Measurements from ENCODE around the gene FYB1. TPM values are rescaled to one million over a fixed set of nuclear protein-coding genes. Genes with fewer than 3 reads are reported as not detected.

Gene FYB1
- total RNA-seq, 2 experiments from 2014 or later: 82.8 to 83.0 TPM

- Mint-ChIP-seq H3K4me3 (peak overlapping the region; percentile 72), H3K9me3 (no peaks in the 10 kb centered on the region), H3K36me3 (ENCODE audit: low read depth) (peaks cover 19% of the 10 kb centered on the region), H3K4me1 (ENCODE audit: low read depth) (peaks cover 87% of the 10 kb centered on the region), H3K27me3 (no peaks in the 10 kb centered on the region), H3K27ac (peak overlapping the region; percentile 96)
- ATAC-seq (peak; percentile 18), DNase-seq (peak; percentile 41)
- POLR2A ChIA-PET: interaction anchor here (0.8 to 18.3 kb wide), 6 partner anchors 10 to 46 kb away, joined by 3 to 202 read pairs (median 6); no protein-coding TSS in a partner anchor
- CTCF ChIA-PET: interaction anchor here (0.7 to 3.5 kb wide), 6 partner anchors 10 to 92 kb away, joined by 3 to 25 read pairs (median 8); no protein-coding TSS in a partner anchor
- TF ChIP-seq, protein P1, sequence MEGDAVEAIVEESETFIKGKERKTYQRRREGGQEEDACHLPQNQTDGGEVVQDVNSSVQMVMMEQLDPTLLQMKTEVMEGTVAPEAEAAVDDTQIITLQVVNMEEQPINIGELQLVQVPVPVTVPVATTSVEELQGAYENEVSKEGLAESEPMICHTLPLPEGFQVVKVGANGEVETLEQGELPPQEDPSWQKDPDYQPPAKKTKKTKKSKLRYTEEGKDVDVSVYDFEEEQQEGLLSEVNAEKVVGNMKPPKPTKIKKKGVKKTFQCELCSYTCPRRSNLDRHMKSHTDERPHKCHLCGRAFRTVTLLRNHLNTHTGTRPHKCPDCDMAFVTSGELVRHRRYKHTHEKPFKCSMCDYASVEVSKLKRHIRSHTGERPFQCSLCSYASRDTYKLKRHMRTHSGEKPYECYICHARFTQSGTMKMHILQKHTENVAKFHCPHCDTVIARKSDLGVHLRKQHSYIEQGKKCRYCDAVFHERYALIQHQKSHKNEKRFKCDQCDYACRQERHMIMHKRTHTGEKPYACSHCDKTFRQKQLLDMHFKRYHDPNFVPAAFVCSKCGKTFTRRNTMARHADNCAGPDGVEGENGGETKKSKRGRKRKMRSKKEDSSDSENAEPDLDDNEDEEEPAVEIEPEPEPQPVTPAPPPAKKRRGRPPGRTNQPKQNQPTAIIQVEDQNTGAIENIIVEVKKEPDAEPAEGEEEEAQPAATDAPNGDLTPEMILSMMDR (IDR thresholded peaks at IDR 0.05): no peak
- intact Hi-C loops (cut with micrococcal nuclease): no loop called here
Measured at GRCh38 chr5:39191216-39191615, 28.1 kb downstream of the FYB1 start.

- Mint-ChIP-seq H3K9me3 (no peaks in the 10 kb centered on the region), H3K27me3 (no peaks in the 10 kb centered on the region), H3K27ac (peak overlapping the region; percentile 96), H3K4me1 (ENCODE audit: low read depth) (peaks cover 88% of the 10 kb centered on the region), H3K4me3 (peak overlapping the region; percentile 72), H3K36me3 (ENCODE audit: low read depth) (peaks cover 22% of the 10 kb centered on the region)
- TF ChIP-seq, protein P1 (IDR thresholded peaks at IDR 0.05): no peak
- DNase-seq (no peak), ATAC-seq (peak; percentile 8)
- ChIA-PET CTCF (interaction anchor here (0.7 to 3.5 kb wide), 11 partner anchors 11 to 93 kb away, joined by 3 to 25 read pairs (median 7); no protein-coding TSS in a partner anchor), POLR2A (interaction anchor here (0.8 to 18.3 kb wide), 12 partner anchors 8 to 45 kb away, joined by 3 to 202 read pairs (median 4); no protein-coding TSS in a partner anchor)
- intact Hi-C loops (cut with micrococcal nuclease): no loop called here
Measured at GRCh38 chr5:39190311-39191102, 28.9 kb downstream of the FYB1 start.

GRCh38 chr5:39189292-39189955 is 29.9 kb downstream of the FYB1 start:
- peaks cover 89% of the 10 kb centered on the region for H3K4me1 Mint-ChIP-seq (ENCODE audit: low read depth)
- H3K9me3 Mint-ChIP-seq: no peaks in the 10 kb centered on the region
- ATAC-seq: no peak
- H3K4me3 Mint-ChIP-seq: peak overlapping the region; percentile 72
- H3K27me3 Mint-ChIP-seq: no peaks in the 10 kb centered on the region
- TF ChIP-seq, protein P1 (IDR thresholded peaks at IDR 0.05): no peak
- POLR2A ChIA-PET: interaction anchor here (0.6 to 18.3 kb wide), 10 partner anchors 9 to 1466 kb away, joined by 3 to 202 read pairs (median 4); no protein-coding TSS in a partner anchor
- intact Hi-C loops (cut with micrococcal nuclease): no loop called here
- peak overlapping the region; percentile 96 for H3K27ac Mint-ChIP-seq
- H3K36me3 Mint-ChIP-seq (ENCODE audit: low read depth): peaks cover 13% of the 10 kb centered on the region
- CTCF ChIA-PET: interaction anchor here (0.8 to 3.5 kb wide), 12 partner anchors 9 to 94 kb away, joined by 3 to 25 read pairs (median 6); no protein-coding TSS in a partner anchor
- DNase-seq: no peak

DNA sequence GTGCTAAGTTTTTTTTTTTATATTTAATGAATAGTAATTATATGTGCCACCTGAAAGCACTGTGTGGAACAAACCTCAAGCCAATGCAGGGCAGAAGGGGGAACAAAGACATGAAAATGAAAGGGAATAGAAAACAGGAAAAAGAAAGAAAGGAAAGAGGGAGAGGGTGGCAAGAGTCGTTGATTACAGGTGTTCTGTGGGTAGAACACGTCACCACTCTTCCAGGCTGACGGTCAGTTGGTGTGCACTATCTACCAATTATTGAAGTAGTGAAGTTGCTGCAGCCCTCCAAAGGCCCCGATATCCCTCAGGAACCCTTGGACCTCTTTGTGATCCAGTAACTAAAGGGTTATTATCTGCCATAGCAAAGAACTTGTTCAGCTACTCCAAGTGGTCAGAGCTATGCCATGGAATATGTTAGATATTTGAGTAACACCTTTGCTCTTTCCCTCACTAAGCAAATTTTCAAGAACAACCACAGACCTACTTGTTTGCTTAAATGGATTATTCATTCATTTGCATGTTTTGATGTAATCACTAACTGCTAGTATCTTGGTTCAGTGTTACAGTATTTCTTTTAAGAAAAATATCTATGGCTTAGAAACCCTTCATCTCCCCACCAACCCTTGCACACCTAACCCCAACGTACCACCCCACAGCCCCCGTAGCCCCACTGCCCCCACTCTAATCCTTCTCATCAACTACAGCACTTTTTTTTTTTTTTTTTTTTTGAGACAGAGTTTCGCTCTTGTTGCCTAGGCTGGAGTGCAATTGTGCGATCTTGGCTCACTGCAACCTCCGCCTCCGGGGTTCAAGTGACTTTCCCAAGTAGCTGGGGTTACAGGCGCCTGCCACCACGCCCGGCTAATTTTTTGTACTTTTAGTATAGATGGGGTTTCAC is 31.3 kb downstream of the FYB1 start:
- peak; percentile 44 for ATAC-seq
- TF ChIP-seq, protein P1 (IDR thresholded peaks at IDR 0.05): no peak
- intact Hi-C loops (cut with micrococcal nuclease): loop anchor here (1.0 kb wide), 1 partner anchor 11 kb away; no protein-coding TSS in a partner anchor
- peak; percentile 51 for DNase-seq
- ChIA-PET CTCF (interaction anchor here (0.7 to 3.5 kb wide), 16 partner anchors 8 to 95 kb away, joined by 3 to 25 read pairs (median 6); no protein-coding TSS in a partner anchor), POLR2A (interaction anchor here (0.7 to 18.3 kb wide), 10 partner anchors 8 to 117 kb away, joined by 3 to 202 read pairs (median 6); partner anchors contain the start of gene RICTOR)
- Mint-ChIP-seq H3K4me1 (ENCODE audit: low read depth) (peaks cover 84% of the 10 kb centered on the region), H3K9me3 (no peaks in the 10 kb centered on the region), H3K27me3 (no peaks in the 10 kb centered on the region), H3K36me3 (ENCODE audit: low read depth) (peaks cover 10% of the 10 kb centered on the region), H3K27ac (peak overlapping the region; percentile 96), H3K4me3 (peak overlapping the region; percentile 72)

Measured in activated CD8-positive, alpha-beta T cell treated with anti-CD3 and anti-CD28 coated beads for 36 hours (primary cell).